ENCODE results near the gene BAIAP2L1. TPM values are rescaled to one million over a fixed set of nuclear protein-coding genes. Genes with fewer than 3 reads are reported as not detected.

The BAIAP2L1 gene
- polyA plus RNA-seq, 1 donor (not counting 4 experiments of a cell fraction or from before 2014, with no cell fraction given) = 41.7 TPM

- H3K4me2 ChIP-seq (ENCODE audit: control insufficient read depth, extremely low read depth, insufficient read depth, low read depth, low read length) = peak overlapping the region; percentile 70
- no peak overlapping the region for H3K4me3 ChIP-seq (ENCODE audit: control insufficient read depth in 2 of 3, extremely low read depth in 1 of 3, insufficient read depth in 2 of 3, low read depth in 1 of 3, low read length in 3 of 3)
- peaks cover 4% of the 10 kb centered on the region for H4K20me1 ChIP-seq (ENCODE audit: control insufficient read depth, extremely low read depth, insufficient read depth, low read length)
- H3K9me1 ChIP-seq (ENCODE audit: control insufficient read depth, extremely low read depth, insufficient read depth, low read length) = no peaks in the 10 kb centered on the region
- FAIRE-seq (peak; percentile 73), DNase-seq (ENCODE audit: low read depth, low spot score) (no peak)
- dilution Hi-C loops (cut with MboI; ENCODE audit: extremely low pct_ligation_motif_present, low sequenced_read_pairs) = no loop called here
- TF ChIP-seq CTCF (optimal IDR thresholded peaks at IDR 0.05 in 1 of 3, IDR thresholded peaks at IDR 0.05 in 1 of 3, conservative IDR thresholded peaks at IDR 0.05 in 1 of 3; ENCODE audit: extremely low read depth in 1 of 3, insufficient read depth in 2 of 3, low read length in 3 of 3) (no peak), EZH2 (IDR thresholded peaks at IDR 0.05; ENCODE audit: low read length) (no peak)
- H3K4me1 ChIP-seq (ENCODE audit: control insufficient read depth, extremely low read depth, insufficient read depth, low read length) = peaks cover 34% of the 10 kb centered on the region
- peak overlapping the region; percentile 61 for H3K9ac ChIP-seq (ENCODE audit: control insufficient read depth, extremely low read depth, insufficient read depth, low read length)
- H3K27me3 ChIP-seq (ENCODE audit: control insufficient read depth, extremely low read depth, insufficient read depth, low read length) = no peaks in the 10 kb centered on the region
- H3K9me3 ChIP-seq (ENCODE audit: control insufficient read depth, low read depth, low read length) = no peaks in the 10 kb centered on the region
- peaks cover 55% of the 10 kb centered on the region for H3K79me2 ChIP-seq (ENCODE audit: control insufficient read depth, insufficient read depth, low read length)
- H2AFZ ChIP-seq (ENCODE audit: control insufficient read depth, low read length) = no peak overlapping the region
- peak overlapping the region; percentile 86 for H3K27ac ChIP-seq (ENCODE audit: control insufficient read depth, insufficient read depth, low read length)
- H3K36me3 ChIP-seq (ENCODE audit: control insufficient read depth in 2 of 2, extremely low read depth in 1 of 2, insufficient read depth in 2 of 2, low read length in 2 of 2) = peaks cover 10 to 20% of the 10 kb centered on the region in 2 experiments
Observed at GRCh38 chr7:98352621-98353020, 48.3 kb downstream of the BAIAP2L1 start.

GRCh38 chr7:98351136-98351535 lies 49.8 kb downstream of the BAIAP2L1 start:
- Histone ChIP-seq H3K9ac (ENCODE audit: control insufficient read depth, extremely low read depth, insufficient read depth, low read length) (no peak overlapping the region), H3K4me3 (ENCODE audit: control insufficient read depth in 2 of 3, extremely low read depth in 1 of 3, insufficient read depth in 2 of 3, low read depth in 1 of 3, low read length in 3 of 3) (no peak overlapping the region), H3K36me3 (ENCODE audit: control insufficient read depth in 2 of 2, extremely low read depth in 1 of 2, insufficient read depth in 2 of 2, low read length in 2 of 2) (peaks cover 10 to 23% of the 10 kb centered on the region in 2 experiments), H4K20me1 (ENCODE audit: control insufficient read depth, extremely low read depth, insufficient read depth, low read length) (peaks cover 4% of the 10 kb centered on the region), H3K27ac (ENCODE audit: control insufficient read depth, insufficient read depth, low read length) (peak overlapping the region; percentile 43), H2AFZ (ENCODE audit: control insufficient read depth, low read length) (no peak overlapping the region), H3K79me2 (ENCODE audit: control insufficient read depth, insufficient read depth, low read length) (peaks cover 64% of the 10 kb centered on the region), H3K9me1 (ENCODE audit: control insufficient read depth, extremely low read depth, insufficient read depth, low read length) (no peaks in the 10 kb centered on the region), H3K4me1 (ENCODE audit: control insufficient read depth, extremely low read depth, insufficient read depth, low read length) (peaks cover 29% of the 10 kb centered on the region), H3K9me3 (ENCODE audit: control insufficient read depth, low read depth, low read length) (no peaks in the 10 kb centered on the region), H3K4me2 (ENCODE audit: control insufficient read depth, extremely low read depth, insufficient read depth, low read depth, low read length) (no peak overlapping the region), H3K27me3 (ENCODE audit: control insufficient read depth, extremely low read depth, insufficient read depth, low read length) (no peaks in the 10 kb centered on the region)
- dilution Hi-C loops (cut with MboI; ENCODE audit: extremely low pct_ligation_motif_present, low sequenced_read_pairs) = no loop called here
- TF ChIP-seq CTCF (optimal IDR thresholded peaks at IDR 0.05 in 1 of 3, IDR thresholded peaks at IDR 0.05 in 1 of 3, conservative IDR thresholded peaks at IDR 0.05 in 1 of 3; ENCODE audit: extremely low read depth in 1 of 3, insufficient read depth in 2 of 3, low read length in 3 of 3) (no peak), EZH2 (IDR thresholded peaks at IDR 0.05; ENCODE audit: low read length) (no peak)
- DNase-seq (ENCODE audit: low read depth, low spot score) (no peak), FAIRE-seq (no peak)

Measured in keratinocyte (primary cell).